ENCODE data around the gene MCM9. TPM values are rescaled to one million over a fixed set of nuclear protein-coding genes. Genes with fewer than 3 reads are reported as not detected.

MCM9 gene
- total RNA-seq, 1 donor from 2014 or later, result 11.9 TPM

DNA sequence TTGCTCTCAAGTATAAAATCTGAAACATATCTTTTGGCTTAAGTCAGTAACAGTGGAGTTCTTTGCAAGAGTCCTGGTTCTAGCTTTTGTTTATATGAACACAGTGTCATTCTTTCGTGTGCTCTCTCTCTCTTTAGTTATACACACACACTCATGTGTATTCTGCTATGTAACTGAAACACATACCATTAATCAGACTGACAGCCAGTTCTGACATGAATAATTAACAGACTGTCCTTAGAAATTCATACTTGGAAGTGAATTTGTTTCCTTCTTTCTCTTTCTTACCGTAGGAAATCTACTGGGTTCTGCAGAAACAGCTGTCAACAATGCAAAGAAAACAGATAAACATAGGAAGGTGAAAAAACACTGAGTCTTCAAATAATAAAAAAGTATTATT lies 2.5 kb downstream of the MCM9 start:
- DNase-seq (ENCODE audit: low read depth, low spot score), result no peak

DNA sequence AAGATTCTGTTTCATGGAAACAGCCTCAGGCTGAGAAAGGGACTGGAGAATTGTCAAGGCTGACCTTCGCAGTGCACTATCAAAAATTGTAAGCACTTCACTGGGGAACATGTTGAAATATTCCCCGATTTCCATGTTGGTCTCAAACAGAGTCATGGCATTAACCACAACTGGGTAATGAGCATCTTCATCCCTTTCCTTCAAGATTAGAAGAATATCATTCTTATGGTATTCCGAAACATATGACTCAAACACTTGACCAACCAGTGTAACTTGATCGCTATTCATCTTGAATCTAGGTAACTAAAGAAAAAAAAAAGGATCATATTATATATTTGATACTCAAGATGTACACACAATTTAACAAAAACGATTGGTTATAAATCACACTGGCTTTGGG lies 3.5 kb downstream of the MCM9 start:
- DNase-seq (ENCODE audit: low read depth, low spot score), result no peak

DNA sequence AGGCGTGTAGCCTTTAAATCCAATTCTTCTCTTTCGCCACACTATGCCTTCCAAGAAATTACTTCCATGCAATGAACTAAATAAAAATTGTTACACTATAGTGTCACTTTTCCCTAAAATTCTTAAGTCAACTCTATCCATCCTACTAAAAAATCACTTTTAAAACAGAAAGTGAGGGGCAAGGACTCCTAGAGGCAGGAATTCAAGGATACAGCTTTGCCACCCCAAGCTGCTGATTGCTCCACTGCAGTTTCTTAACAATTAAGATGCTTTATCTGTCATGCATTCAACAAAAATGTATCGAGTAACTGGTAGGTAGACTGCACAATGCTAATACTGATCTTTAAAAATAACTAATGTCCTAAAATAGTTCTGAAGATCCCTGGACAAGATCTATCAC lies 4.3 kb downstream of the MCM9 start:
- no peak for DNase-seq (ENCODE audit: low read depth, low spot score)

DNA sequence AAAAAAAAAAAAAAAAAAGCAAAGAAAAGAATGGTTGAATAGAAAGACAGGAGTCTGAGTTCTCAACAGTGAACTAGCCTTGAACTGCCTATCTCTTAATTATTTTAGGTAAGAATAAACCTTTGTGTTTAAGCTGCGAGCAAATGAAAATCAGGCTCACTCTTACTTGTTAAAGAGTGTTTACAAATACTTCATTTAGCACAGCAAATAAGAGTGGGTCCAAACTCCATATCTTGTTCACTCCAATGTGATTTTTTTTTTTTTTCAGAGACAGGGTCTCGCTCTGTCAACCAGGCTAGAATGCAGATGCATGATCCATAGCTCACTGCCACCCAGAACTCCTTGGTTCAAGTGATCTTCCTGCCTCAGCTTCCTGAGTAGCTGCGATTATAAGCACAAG lies 11.9 kb downstream of the MCM9 start:
- no peak for DNase-seq (ENCODE audit: low read depth, low spot score)

DNA sequence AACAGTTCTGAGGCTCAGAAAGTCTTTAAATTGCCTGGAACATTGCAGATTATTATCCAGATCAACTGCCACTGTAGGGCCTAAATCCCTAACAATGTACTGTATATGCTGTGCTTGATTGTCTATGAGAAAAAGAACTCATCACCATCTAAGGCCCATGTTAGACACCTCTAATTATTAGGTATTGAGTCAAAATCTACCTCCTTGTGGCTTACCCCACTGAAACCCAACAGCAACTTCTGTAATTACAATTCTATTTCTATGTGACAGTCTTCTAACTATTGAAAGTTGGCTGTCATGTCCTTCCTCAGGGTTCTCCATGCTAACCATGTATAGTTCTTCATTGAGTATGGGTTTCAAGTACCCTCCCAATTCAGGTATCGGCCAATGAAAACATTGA lies 13.9 kb downstream of the MCM9 start:
- no peak for DNase-seq (ENCODE audit: low read depth, low spot score)

DNA sequence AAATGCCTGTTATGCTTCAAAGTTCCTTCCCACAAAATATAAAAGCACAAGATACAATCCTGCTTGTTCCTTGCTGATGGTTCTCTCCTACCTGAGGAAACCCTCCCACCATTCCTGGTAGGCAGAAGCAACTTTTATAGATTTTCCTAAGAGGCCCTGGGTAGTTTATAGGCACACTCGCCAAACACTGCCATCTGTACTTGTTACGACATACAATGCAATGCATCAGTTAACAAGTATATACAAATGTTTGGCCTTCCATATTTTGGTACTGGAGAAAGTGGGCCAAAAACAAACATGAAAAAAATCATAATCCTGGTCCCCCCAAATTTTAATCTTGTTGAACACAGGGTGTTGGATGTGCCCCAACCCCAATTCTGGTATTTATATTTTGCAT lies 16.6 kb downstream of the MCM9 start:
- no peak for DNase-seq (ENCODE audit: low read depth, low spot score)

DNA sequence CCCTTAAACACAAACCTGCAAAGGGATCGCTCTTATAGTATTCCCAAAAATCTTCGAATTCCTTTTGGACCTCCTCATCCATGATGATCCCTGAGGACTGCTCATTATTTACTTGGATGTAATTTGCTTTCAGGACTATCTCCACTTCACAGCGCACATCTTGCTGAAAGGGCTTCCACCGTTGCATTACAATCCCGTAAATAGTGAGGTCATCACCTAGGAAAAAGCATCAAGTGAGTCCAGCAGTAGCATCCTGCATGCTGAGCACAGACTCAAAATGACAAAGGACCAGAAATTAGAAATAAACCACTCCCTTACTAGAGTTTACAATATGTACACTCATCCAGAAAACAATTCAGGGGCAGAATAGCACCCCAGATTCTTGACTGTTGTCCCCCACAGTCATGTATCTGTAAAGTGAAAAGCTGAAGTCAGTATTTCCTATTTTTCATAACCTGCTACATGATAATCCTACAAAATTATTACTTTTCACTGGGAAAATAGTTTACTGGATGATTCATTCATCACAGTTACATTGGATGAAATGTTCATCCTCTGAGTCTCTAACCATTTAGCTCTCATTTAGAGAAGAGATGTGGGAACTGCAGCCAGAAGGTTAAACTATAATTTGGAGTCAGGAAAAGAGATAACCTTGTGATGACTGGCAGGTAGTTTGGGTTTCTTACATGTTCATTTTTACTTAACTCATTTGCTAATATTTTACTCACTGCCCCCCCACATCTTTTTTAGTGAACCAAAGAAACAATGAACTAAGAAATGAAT lies 17.2 kb downstream of the MCM9 start:
- DNase-seq (ENCODE audit: low read depth, low spot score), result no peak

DNA sequence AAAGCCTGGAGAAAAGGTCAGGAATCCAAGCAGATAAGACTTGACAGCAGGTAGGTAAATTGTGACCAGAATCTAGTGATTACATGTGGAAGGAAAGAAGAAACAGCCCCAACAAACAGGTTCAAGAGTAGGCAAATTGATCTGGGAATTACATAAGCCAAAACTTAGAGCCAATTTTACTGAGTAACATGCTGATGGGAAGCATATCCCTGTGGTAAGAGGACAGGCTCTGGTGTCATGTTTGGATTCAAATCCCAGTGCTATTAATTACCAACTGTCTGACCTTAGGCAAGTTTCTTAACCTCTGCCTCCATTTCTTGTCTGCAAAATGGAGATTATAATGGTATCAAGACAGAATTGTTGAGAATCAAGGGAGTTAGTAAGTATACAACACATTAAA lies 20.4 kb downstream of the MCM9 start:
- no peak for DNase-seq (ENCODE audit: low read depth, low spot score)

DNA sequence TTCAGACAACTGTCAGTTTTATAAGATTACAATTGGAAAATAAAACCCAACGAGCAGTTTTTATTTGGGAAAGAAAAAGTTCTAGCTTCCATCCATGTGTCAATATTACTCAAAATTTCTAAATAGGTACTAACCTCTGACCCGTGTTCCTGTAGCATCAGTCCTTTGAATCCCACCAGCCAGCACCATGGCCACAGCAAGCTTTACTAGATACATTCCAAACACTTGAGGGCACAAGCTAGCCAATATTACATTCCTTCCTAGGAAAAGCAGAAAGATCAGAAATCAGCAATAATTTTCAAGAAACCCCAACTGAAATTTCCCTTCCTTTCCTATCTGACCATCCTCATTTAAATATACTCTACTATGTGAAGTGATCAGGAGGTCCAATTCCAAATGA lies 21.8 kb downstream of the MCM9 start:
- DNase-seq (ENCODE audit: low read depth, low spot score), result no peak

DNA sequence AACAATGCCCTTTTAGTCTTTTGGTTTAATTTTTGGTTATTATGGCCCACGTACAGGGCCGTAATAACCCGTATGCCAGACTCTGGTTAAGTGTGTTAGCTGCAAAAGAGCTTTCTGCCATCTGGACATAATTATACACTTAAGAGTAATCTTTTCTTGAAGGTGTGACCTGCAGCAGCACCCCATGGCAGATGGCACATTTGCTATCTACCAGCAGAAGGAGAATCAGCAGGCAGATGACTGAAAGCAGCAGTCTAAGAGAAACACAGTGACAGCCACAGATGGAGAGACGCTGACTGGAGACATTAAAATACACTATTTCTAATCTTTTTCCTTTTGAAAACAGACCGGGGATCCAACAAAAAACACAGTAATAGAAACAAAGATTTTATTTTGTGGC lies 22.3 kb downstream of the MCM9 start:
- no peak for DNase-seq (ENCODE audit: low read depth, low spot score)

DNA sequence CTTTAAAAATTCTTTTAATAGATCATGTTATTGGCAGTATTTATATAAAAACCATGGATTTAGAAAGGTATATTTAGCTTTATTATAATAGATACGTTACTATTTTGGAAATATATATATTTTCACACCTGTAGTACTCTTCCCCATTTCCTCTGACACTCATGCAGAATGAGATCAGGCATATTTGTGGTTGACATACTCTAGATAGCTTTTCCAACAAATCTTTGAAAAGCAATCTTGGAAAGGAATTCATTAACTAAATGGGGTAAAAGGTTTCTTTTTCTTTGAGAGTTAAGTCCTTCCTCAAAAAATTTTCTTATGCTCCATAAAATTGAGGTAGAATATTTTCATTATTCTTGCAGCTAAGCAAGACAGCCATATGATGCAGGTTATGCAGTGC lies 26.5 kb downstream of the MCM9 start:
- DNase-seq (ENCODE audit: low read depth, low spot score), result no peak

DNA sequence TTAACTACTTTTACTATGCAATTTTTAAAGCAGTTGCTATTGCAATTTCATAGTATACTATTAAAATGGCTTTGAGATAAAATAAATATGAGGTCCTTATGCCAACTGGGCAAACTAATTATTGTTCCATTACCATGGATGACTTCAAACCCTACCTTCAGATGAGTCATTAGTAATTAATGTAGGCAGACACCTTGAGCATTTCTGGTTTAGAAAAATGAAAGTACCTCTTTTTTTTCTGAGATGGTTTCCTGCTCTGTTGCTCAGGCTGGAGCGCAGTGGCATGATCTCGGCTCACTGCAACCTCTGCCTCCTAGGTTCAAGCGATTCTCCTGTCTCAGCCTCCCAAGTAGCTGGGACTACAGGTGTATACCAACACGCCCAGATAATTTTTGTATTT lies 29.1 kb downstream of the MCM9 start:
- no peak for DNase-seq (ENCODE audit: low read depth, low spot score)

DNA sequence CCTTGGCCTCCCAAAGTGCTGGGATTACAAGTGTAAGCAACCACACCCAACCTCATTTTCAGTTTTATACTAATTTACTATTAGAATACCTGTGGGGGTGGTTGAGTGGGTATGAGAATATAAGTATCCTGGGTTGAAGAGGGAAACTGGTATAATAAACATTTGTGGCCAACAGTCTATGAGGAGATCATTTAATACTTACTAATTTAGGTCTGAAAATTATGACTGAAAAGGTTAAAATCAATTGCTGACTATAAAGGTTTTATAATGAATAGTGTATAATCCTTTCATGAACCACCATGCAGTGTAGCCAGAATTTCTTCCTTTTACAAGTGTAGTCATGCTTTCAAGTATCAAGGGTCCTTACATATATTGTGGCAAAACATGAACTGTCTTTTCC lies 29.9 kb downstream of the MCM9 start:
- DNase-seq (ENCODE audit: low read depth, low spot score), result no peak

DNA sequence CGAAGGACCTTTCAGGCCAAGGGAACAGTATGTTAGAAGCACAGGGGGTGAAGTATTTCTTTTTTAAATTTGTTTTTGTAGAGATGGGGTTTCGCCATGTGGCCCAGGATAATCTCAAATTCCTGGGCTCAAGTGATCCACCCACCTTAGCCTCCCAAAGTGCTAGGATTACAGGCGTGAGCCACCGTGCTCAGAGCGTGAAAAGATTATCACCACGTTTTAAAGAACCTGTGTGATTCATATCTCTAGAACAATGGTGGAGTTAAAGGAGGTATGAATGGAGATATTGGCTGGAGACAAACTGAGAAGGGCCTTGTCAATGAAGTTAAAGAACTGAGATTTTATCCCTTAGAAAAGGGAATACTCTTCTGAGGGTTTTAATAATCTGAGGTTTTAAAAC lies 31.3 kb downstream of the MCM9 start:
- no peak for DNase-seq (ENCODE audit: low read depth, low spot score)

DNA sequence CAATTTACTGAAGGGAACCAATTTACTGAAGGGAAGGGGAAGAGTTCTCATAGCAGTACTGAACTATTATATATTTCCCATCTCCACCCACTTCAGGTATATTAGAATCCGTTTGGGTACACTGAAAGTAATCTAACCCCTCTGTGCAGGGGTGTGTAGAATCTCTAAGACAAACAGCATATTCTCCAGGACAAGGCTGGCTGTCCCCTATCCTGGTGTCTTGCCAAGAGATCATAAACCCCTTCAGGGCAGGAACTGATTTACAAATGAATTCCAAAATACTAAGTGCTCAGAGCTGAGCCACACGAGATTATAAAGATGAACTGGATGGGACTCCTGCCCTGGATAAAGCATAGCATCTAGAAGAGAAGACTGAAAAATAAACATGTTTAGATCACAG lies 31.8 kb downstream of the MCM9 start:
- DNase-seq (ENCODE audit: low read depth, low spot score), result no peak

DNA sequence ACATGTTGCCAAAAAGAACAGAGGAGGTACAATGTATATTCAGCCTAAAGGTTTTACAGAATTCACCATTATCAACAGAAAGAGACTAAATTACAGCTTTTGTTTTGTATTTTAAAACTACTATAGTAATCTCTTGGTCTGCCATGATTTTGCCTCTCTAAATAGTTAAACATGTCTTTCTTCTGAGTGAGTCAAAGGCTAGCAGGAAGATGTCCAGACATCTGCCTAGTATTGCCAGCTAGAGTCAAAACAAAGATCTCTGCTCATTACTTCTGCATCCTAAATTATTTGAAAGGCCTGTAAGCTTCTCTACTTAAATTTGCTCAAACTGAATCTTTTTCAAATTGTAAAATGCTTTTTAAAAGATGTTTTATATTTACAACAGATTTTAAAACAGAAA lies 32.2 kb downstream of the MCM9 start:
- no peak for DNase-seq (ENCODE audit: low read depth, low spot score)

DNA sequence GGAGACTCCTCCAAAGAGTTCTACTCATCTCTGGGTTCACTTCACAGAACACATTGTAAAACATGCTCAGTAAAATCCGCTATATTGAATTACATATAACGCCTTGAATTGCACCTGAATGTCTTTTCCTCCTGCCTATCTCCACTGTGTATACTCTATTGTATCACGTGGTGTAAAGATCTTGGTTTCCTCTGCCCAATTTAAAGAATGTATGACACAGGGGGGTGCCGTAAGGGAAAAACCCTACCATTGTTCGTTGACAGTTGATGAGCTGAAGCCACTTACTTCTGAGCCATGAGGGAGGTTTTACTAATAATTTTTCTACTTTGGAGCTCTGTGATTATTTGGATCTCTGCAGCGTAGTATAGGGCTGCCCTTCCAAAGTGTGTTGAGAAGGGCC lies 35.0 kb downstream of the MCM9 start:
- DNase-seq (ENCODE audit: low read depth, low spot score), result no peak

DNA sequence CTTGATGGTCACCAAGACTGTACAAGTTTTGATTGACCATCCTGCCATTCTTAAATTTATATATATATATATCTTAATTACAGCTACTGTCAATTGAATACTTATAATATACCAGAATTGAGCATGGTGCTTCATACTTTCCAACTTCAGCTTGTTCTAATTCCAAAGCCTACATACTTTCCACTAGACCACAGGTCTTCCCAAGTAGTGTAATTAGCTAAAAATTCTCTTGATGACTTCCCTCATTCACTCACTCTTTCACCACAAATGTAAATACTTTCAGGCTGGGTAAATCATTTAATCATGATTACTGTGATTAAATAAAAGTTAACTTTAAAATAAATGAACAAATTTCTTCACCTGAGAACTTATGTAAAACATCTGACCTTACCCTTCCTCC lies 37.6 kb downstream of the MCM9 start:
- no peak for DNase-seq (ENCODE audit: low read depth, low spot score)

DNA sequence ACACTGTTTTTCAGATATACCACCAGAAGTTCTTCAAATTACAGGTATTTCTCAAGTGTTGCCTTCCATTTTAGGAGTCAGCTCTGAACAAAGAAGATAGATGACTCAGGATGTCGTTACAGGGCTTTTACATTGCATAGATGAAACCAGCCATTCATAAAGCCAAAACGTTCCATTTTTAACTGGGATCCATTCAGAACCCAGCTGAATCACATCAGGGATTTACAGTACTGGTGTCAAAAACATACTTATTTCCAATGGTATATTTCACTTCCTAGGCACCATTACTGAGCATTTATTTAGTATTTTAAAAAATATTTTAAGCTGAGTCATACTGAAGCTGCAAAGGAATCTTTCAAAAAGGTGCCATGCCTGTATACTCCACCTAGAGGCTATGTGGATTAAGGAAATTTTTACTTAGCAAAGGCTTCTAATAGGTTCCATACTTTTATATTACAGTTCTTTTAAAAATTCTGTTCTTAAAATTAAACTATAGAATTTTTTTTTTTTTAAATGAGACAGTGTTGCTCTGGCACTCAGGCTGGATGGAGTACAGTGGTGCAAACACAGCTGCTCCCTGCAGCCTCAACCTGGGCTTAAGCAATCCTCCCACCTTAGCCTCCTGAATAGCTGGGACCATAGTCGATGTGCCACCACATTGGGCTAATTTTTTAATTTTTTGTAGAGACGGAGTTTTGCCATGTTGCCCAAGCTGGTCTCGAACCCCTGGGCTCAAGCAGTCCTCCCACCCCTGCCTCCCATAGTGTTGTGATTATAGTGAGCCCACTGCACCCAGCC lies 38.4 kb downstream of the MCM9 start:
- DNase-seq (ENCODE audit: low read depth, low spot score), result no peak

DNA sequence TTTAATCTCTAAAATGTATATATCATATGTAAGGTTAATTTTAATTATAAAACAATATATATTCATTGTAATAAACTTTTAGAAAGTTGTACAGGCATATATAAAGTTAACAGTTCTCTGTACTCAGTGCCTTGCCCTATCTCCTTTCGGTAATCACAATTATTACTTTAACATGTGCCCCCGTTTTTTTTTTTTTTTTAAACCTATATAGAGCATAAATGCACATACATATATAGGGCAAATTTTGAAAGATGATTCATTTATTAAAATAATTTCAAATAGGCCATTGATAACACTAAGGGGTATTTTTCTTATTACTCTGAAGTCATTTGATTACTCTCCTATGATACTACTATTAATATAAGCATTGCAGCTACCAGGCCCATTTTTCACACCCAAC lies 39.1 kb downstream of the MCM9 start:
- DNase-seq (ENCODE audit: low read depth, low spot score), result no peak

DNA sequence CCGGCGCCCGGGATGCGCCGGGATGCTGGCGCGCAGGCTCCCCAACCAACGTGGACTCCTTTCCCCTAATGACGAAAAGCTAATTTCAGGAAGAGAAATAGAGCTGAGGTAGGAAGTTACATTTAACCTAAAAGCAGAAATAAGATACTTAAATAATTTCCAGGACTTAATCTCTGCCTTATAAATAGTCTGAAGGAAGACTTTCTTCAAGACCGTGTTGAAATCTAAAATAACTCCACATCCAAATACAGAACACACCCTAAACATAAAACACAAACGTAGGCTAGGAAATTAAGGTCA lies 39.7 kb downstream of the MCM9 start:
- DNase-seq (ENCODE audit: low read depth, low spot score), result no peak

DNA sequence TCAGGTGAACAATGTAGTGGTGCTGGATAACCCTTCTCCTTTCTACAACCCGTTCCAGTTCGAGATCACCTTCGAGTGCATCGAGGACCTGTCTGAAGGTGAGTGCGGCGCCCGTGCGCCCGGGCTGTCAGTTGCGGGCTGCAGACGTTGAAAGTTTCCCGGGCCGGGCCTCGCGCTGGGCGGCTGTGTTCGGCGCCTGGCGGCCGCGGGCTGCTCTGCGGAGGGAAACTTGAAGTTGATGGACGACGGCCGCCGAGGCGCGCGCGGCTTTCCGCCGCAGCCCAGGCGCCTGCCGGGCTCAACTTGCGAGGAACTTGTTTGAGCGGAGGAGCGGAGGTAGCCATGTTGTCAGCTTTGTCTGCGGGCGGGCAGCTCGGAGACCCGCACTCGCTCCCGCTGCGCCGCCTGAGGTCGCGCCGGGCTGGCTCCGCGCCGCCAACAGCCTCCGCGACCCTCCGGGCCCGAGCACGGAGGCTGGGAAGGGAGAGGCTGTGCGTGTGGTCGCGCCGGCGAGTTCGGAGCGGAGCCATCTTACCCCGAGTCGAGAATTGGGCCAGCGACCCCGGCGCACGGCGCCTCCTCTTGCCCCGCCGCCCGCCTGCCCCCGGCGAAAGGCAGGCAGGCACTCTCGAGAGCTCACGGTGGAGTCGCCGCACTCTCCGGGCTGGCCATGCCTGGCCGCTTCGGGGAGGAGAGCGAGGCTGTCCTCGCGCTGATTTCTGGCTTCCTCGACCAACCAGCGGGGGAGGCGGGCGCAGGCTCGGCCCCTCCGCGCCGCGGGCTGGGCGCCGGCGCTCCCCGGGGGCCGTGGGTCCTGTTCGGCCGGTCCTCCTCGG lies 40.3 kb downstream of the MCM9 start:
- DNase-seq (ENCODE audit: low read depth, low spot score), result no peak
